Smooth muscle cell (in vitro differentiated cells): Measurements from ENCODE around the gene WDFY2. TPM values are rescaled to one million over a fixed set of nuclear protein-coding genes. Genes with fewer than 3 reads are reported as not detected.
"Not testable (repeated sequence)": the region's sequence is repeated elsewhere in the genome, so short reads cannot be mapped to it uniquely, and the experiment has no call there.

Source experiments
- DNase-seq: peaks from one replicate; lab custom pipeline; 2025; ENCODE audit not compliant: unreplicated experiment; lab: John Stamatoyannopoulos, UW
- H2AFZ ChIP-seq: fragments of 200-600 bp; sonication (generic); 2 replicates; pipeline ENCODE4 v1.6.0; 2016; ENCODE audit warnings: antibody characterized with exemption, low read depth, mild to moderate bottlenecking
- H3F3A ChIP-seq: fragments of 200-600 bp; sonication (generic); 2 replicates; pipeline ENCODE4 v1.6.0; 2017; ENCODE audit warnings: antibody characterized with exemption, low read depth
- H3K27ac ChIP-seq: fragments of 200-600 bp; sonication (generic); 2 replicates; pipeline ENCODE4 v1.5.1; 2016; ENCODE audit warnings: low read depth, mild to moderate bottlenecking
- H3K27me3 ChIP-seq: fragments of 200-600 bp; sonication (generic); 2 replicates; pipeline ENCODE4 v1.6.1; 2016; ENCODE audit warnings: low read depth, mild to moderate bottlenecking
- H3K36me3 ChIP-seq: fragments of 200-600 bp; sonication (generic); 2 replicates; pipeline ENCODE4 v1.5.1; 2016; ENCODE audit warnings: low read depth
- H3K4me1 ChIP-seq: fragments of 200-600 bp; sonication (generic); 2 replicates; pipeline ENCODE4 v1.5.1; 2016; ENCODE audit warnings: low read depth
- H3K4me2 ChIP-seq: fragments of 200-600 bp; sonication (generic); 2 replicates; pipeline ENCODE4 v1.6.0; 2016; ENCODE audit warnings: mild to moderate bottlenecking
- H3K4me3 ChIP-seq: fragments of 200-600 bp; sonication (generic); 2 replicates; pipeline ENCODE4 v1.5.1; 2016; ENCODE audit warnings: mild to moderate bottlenecking
- H3K79me2 ChIP-seq: fragments of 200-600 bp; sonication (generic); 2 replicates; pipeline ENCODE4 v1.6.0; 2016; ENCODE audit warnings: low read depth, mild to moderate bottlenecking
- H3K9ac ChIP-seq: fragments of 200-600 bp; sonication (generic); 2 replicates; pipeline ENCODE4 v1.6.0; 2016; ENCODE audit warnings: low read depth
- H3K9me3 ChIP-seq: fragments of 200-600 bp; sonication (generic); replicated peaks from 2 replicates; pipeline ENCODE4 v1.5.1; 2016; ENCODE audit warnings: low read depth
- H4K20me1 ChIP-seq: fragments of 200-600 bp; sonication (generic); 2 replicates; pipeline ENCODE4 v1.6.0; 2016; ENCODE audit warnings: low read depth
- CTCF ChIP-seq: fragments of 200-600 bp; sonication (generic); IDR thresholded peaks from 2 replicates; pipeline ENCODE4 v1.5.1; 2017; ENCODE audit warnings: borderline replicate concordance, mild to moderate bottlenecking, antibody characterized with exemption; ENCODE audit not compliant: insufficient read depth, poor library complexity, severe bottlenecking
- WGBS: methylation state at CpG from one replicate; pipeline ENCODE4 v1.1.7; 2016; ENCODE audit warnings: low lambda C conversion rate; 5-methylcytosine and 5-hydroxymethylcytosine counted together
- polyA plus RNA-seq: library from polyadenylated mRNA; unstranded; fragments of >200 nt; fragmentation: Nextera tagmentation; extraction: Ambion mirVana; gene quantifications from 2 replicates; pipeline ENCODE4 v1.2.1, GENCODE V29; 2016
- total RNA-seq: library from RNA; depleted of rRNA; stranded (reverse); fragments of >200 nt; gene quantifications from 2 replicates; pipeline ENCODE4 v1.2.3, GENCODE V29; 2014

WDFY2 gene
- total and polyA plus RNA-seq, 2 experiments from 2014 or later: 6.6 to 13.7 TPM

GRCh38 chr13:51541037-51541436, 43.2 kb upstream of the WDFY2 start:
- no peak for DNase-seq
- Histone ChIP-seq H3K4me2 (no peak overlapping the region), H2AFZ (no peak overlapping the region), H3K9me3 (no peaks in the 10 kb centered on the region), H3K4me3 (no peak overlapping the region), H3K27me3 (no peaks in the 10 kb centered on the region), H3K36me3 (no peaks in the 10 kb centered on the region), H3K27ac (no peak overlapping the region), H3F3A (no peaks in the 10 kb centered on the region), H3K4me1 (peaks cover 4% of the 10 kb centered on the region), H4K20me1 (no peaks in the 10 kb centered on the region), H3K9ac (no peak overlapping the region), H3K79me2 (no peaks in the 10 kb centered on the region)
- TF ChIP-seq CTCF: no peak
- WGBS: 83% methylated on average over 3 of the region's 3 CpGs

- peak overlapping the region; percentile 9 for H2AFZ ChIP-seq
- H3K4me3 ChIP-seq: no peak overlapping the region
- no peaks in the 10 kb centered on the region for H4K20me1 ChIP-seq
- H3K4me2 ChIP-seq: no peak overlapping the region
- no peaks in the 10 kb centered on the region for H3K27me3 ChIP-seq
- H3K36me3 ChIP-seq: no peaks in the 10 kb centered on the region
- H3K4me1 ChIP-seq: peaks cover 4% of the 10 kb centered on the region
- no peak for DNase-seq
- no peak for TF ChIP-seq CTCF
- 73% methylated on average over 6 of the region's 6 CpGs for WGBS
- no peaks in the 10 kb centered on the region for H3K9me3 ChIP-seq
- H3F3A ChIP-seq: no peaks in the 10 kb centered on the region
- H3K79me2 ChIP-seq: no peaks in the 10 kb centered on the region
- no peak overlapping the region for H3K27ac ChIP-seq
- no peak overlapping the region for H3K9ac ChIP-seq
These were observed 42.4 kb upstream of the WDFY2 start for GRCh38 chr13:51541809-51542258.

GRCh38 chr13:51542346-51543242, 41.7 kb upstream of the WDFY2 start:
- Histone ChIP-seq H3F3A (no peaks in the 10 kb centered on the region), H3K4me2 (peak overlapping the region; percentile 51), H3K79me2 (no peaks in the 10 kb centered on the region), H3K27me3 (no peaks in the 10 kb centered on the region), H3K9me3 (no peaks in the 10 kb centered on the region), H3K27ac (no peak overlapping the region), H3K9ac (no peak overlapping the region), H4K20me1 (no peaks in the 10 kb centered on the region), H3K4me3 (no peak overlapping the region), H3K4me1 (peaks cover 4% of the 10 kb centered on the region), H3K36me3 (no peaks in the 10 kb centered on the region), H2AFZ (peak overlapping the region; percentile 9)
- WGBS: 65% methylated on average over 9 of the region's 9 CpGs
- no peak for DNase-seq
- TF ChIP-seq CTCF: no peak

GRCh38 chr13:51545446-51545845, 38.8 kb upstream of the WDFY2 start:
- not testable (repeated sequence) for H3K9ac ChIP-seq, H3F3A ChIP-seq, H3K4me2 ChIP-seq, H3K27me3 ChIP-seq, H3K4me1 ChIP-seq, H2AFZ ChIP-seq, H4K20me1 ChIP-seq, H3K27ac ChIP-seq, H3K4me3 ChIP-seq, DNase-seq, H3K9me3 ChIP-seq, H3K79me2 ChIP-seq, H3K36me3 ChIP-seq
- 89% methylated on average over 3 of the region's 3 CpGs for WGBS
